ENCODE measurements around the gene PHLPP2.
"Not testable (repeated sequence)": the region's sequence is repeated elsewhere in the genome, so short reads cannot be mapped to it uniquely, and the experiment has no call there.

PHLPP2 gene

DNA sequence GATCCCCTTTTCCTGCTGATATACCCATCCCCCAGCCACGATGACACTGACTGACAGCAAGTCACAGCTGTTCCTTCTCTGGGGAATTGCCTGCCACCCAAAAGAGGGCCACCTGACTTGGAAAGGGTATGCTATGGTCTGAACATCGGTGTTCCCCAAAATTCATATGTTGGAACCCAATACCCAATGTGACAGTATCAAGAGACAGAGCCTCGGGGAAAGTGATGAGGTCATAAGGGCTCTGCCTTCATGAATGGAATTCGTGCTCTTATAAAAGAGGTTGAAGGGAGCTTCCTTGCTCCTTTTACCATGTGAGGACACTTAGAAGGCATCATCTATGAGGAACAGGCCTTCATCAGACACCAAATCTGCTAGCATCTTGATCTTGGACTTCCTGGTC, 106.1 kb downstream of the PHLPP2 start:
- no peak for DNase-seq

GRCh38 chr16:71614956-71615355, 109.5 kb downstream of the PHLPP2 start:
- DNase-seq, result not testable (repeated sequence)

- DNase-seq, result peak; percentile 47
Measured at GRCh38 chr16:71610936-71611871, 113.3 kb downstream of the PHLPP2 start.

DNA sequence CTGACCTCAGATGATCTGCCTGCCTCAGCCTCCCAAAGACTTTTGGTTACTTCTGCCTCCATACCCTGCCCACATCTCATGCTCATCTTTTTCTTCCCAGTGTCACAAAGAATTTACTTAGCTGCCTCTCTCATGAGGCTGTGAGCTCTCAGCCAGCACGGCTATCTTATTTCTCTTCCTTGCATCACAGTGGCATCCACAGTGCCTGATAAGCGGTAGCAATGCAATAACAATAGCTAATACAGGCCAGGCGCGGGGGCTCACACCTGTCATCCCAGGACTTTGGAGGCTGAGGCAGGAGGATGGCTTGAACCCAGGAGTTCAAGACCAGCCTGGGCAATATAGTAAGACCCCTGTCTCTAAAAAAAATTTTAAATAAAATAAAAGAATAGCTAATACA, 114.1 kb downstream of the PHLPP2 start:
- DNase-seq, result no peak

- no peak for DNase-seq
Measured at GRCh38 chr16:71609066-71609465, 115.4 kb downstream of the PHLPP2 start.

DNA sequence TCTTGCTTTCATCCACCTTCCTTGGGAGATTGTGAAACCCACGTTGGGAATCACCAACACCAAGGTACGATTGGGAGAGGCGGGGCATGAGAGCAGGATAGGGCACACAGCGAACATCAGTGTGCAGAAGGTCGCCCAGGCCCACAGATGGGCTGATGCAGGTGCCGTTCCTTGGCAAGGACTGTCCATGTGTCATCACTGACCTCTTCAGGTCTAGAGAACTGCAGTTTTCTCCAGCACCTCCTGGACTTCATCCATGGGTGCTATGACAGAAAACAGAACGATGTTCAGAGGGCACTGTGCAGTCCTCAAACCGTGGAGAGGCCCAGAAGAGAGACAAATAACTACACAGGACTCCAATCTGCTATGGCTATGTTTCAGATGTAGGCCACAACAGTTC, 123.7 kb downstream of the PHLPP2 start:
- DNase-seq, result no peak

GRCh38 chr16:71598426-71598825, 126.1 kb downstream of the PHLPP2 start:
- not testable (repeated sequence) for DNase-seq

DNA sequence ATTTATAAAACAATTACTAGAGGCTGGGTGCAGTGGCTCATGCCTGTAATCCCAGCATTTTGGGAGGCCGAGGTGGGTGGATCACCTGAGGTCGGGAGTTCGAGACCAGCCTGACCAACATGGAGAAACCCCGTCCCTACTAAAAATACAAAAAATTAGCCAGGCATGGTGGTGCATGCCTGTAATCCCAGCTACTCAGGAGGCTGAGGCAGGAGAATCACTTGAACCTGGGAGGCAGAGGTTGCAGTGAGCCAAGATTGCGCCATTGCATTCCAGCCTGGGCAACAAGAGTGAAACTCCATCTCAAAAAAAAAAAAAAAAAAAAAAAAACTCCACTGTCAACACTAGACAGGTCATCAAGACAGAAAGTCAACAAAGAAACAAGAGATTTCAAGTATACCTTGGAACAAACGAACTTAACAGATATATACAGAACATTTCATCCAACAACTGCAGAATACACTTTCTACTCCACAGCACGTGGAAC, 129.1 kb downstream of the PHLPP2 start:
- not testable (repeated sequence) for DNase-seq

Data from NCI-H774 (cell line).